GM15510 (cell line): ENCODE measurements around the gene SH3PXD2B.

Experiments
- POLR2A ChIP-seq: IDR thresholded peaks from 3 replicates; pipeline ENCODE4 v1.6.1; 2011; ENCODE audit warnings: borderline replicate concordance; ENCODE audit not compliant: insufficient read length; ENCODE audit errors: extremely low read depth

The SH3PXD2B gene

DNA sequence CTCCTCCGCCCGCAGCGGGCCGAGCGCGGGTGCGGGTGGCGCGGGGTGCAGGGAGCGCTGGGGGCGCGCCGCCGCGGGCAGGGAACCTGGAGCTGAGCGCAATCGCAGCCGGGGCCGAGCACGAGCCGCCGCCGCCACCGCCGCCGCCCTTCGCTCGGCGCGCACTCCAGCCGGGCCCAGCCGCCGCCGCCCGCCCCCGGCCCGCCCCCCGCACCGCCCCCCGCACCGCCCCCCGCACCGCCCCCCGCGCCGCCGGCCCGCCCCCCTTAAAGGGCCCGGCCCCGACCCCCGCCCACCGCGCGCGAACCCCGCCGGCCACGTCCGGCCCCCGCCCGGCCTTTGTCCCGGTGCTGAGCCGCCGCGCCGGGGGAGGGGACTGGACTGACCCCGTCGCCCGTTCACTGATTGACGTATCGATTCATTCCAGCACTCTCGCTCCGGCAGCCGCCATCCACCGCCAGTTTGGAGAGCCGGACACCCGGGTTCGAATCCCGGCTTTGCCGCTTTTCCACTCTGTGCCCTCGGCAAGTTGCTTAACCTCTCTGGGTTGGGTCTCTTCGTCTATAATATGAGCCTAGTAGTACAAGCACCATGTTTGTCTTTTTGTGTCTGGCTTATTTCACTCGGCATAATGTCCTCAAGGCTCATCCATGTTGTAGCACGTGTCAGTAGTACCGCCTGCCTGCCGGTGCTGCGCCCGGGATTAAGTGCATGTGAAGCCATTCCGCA lies at the start of gene SH3PXD2B:
Gene SH3PXD2B, minus strand, starts transcription at position 168 of the 729 bp plus-strand sequence. CDS start 173 bp downstream, outside the sequence.
- no peak for TF ChIP-seq POLR2A

GRCh38 chr5:172502969-172503368 lies 48.6 kb upstream of the SH3PXD2B start:
- TF ChIP-seq POLR2A = no peak

GRCh38 chr5:172502410-172502809 lies 48.1 kb upstream of the SH3PXD2B start:
- TF ChIP-seq POLR2A = no peak

DNA sequence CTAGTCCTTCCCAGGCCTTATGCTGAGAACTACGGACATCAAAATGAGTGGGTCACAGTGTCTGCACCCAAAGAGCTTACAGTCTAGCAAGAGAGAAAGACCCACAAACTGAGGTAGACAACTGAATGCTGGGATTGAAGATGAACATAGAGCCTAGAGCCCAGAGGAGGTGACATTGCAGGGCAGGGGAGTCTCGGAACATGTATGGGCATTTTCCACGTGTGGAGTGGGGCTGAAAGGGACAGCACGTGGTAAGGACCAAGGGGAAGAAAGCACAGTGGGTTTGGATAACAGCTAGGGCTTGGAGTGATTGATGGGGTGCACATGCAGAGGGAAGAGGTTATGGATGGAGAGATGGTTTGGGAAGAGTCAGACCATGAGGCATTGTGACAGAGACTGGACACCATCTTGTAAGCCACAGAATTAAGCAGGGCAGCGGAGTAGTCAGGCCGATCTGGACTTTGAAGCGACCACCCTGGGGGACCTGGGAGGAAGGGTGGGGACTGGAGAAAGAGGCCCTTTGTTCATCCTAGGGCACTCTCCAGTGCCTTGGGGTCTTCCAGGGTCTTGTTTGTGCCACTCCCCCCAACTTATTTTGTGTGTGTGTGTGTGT lies 47.5 kb upstream of the SH3PXD2B start:
- TF ChIP-seq POLR2A = no peak

GRCh38 chr5:172499287-172499686 lies 45.0 kb upstream of the SH3PXD2B start:
- no peak for TF ChIP-seq POLR2A

GRCh38 chr5:172498431-172499129 lies 44.3 kb upstream of the SH3PXD2B start:
- TF ChIP-seq POLR2A = no peak

DNA sequence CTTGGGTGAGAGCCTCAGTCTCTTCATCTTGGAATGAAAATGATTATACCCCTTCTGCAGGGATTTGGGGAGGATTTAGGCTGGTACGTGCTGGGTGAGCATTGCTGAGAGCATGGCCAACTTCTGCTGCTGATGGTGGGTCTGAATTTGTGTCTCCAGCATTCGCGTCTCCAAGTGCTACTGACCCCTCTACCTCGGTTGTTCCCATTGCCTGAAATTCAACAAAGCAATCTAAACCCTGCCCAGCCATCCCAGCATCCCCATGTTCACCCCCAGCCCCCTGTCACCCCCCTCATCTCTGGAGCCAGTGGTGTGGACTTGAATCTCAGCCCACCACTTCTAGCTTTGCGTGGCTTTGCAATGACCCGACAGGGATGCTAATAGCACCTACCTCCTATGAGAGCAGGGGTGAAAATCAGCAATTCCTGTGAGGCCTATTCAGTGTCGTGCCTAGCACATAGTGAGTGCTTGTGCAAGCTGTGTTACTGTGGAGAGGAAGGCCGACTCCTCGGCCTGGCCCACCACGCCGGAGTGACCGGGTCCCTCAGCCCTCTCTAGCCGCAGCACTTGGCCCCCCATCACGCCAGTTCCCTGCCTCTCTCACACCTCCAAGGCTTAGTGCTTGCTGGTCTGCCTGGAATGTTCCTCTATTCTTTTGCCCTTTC lies 43.4 kb upstream of the SH3PXD2B start:
- no peak for TF ChIP-seq POLR2A

GRCh38 chr5:172496671-172497371 lies 42.5 kb upstream of the SH3PXD2B start:
- no peak for TF ChIP-seq POLR2A

GRCh38 chr5:172494630-172495505 lies 40.5 kb upstream of the SH3PXD2B start:
- no peak for TF ChIP-seq POLR2A

DNA sequence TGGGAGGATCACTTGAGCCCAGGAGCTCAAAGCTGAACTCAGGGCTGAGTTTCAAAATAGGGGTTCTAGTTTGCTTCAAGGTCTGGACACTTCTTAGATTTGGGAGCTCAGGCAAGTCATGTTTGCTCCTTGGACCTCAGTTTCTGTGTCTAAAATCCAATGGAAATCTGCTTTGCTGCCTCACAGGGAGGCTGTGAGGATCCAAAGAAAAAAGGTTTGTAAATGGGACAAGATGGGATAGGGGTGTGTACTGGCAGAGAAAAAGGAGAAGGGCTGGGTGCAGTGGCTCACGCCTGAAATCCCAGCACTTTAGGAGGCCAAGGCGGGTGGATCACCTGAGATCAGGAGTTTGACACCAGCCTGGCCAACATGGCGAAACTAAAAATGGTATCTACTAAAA lies 39.6 kb upstream of the SH3PXD2B start:
- TF ChIP-seq POLR2A = no peak

GRCh38 chr5:172493461-172493860 lies 39.1 kb upstream of the SH3PXD2B start:
- TF ChIP-seq POLR2A = no peak

DNA sequence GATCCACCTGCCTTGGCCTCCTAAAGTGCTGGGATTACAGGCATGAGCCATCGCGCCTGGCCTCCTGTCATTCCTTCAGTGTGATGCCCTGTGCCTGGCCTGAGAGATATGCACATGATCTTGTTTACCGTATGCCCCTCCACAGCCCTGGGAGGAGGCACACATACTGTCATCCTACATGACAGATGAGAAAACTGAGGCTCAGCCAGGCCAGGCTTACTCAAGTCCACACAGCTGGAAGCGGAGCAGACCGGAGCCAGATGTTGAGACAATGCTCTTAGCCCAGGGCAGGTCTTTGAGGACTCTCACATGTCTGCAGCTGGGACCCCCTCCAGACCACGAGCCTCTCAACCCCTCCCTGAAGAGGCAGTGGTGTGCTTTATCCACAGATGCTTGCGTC lies 38.7 kb upstream of the SH3PXD2B start:
- no peak for TF ChIP-seq POLR2A

DNA sequence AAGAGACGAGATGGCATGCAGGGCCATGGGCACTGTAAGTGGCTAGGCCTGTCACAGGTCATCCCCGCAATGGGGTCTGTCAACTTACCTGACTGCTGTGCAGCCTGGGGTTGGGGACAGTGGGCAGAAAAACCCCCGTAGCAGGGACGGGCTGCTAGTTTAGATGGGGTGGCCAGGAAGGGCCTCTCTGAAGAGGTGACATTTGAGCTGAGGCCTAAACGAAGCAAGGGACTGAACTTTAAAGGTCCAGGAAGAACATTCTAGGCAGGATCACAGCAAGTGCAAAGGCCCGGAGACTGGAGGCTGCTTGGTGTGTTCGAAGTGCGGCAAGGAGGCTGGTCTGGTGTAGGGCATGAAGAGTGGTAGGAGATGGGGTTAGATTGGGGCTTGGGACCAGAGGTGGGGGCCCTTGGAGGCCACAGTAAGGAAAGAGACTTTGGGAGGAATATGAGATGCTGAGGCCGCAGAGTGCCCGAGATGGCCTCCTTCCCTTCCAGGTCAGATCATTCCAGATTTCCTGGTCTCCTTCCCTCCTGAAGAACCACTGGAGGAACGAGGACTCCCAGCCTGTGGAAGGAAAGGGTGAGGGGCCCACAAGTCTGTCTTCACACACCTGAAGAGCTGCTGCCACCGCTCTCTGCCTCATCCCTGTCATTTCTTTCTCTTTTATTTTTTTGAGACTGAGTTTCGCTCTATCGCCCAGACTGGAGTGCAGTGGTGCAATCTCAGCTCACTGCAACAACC lies 37.9 kb upstream of the SH3PXD2B start:
- TF ChIP-seq POLR2A = no peak
